ENCODE results near the gene ZNF511.
"Not testable (repeated sequence)": the region's sequence is repeated elsewhere in the genome, so short reads cannot be mapped to it uniquely, and the experiment has no call there.

ZNF511 gene

DNA sequence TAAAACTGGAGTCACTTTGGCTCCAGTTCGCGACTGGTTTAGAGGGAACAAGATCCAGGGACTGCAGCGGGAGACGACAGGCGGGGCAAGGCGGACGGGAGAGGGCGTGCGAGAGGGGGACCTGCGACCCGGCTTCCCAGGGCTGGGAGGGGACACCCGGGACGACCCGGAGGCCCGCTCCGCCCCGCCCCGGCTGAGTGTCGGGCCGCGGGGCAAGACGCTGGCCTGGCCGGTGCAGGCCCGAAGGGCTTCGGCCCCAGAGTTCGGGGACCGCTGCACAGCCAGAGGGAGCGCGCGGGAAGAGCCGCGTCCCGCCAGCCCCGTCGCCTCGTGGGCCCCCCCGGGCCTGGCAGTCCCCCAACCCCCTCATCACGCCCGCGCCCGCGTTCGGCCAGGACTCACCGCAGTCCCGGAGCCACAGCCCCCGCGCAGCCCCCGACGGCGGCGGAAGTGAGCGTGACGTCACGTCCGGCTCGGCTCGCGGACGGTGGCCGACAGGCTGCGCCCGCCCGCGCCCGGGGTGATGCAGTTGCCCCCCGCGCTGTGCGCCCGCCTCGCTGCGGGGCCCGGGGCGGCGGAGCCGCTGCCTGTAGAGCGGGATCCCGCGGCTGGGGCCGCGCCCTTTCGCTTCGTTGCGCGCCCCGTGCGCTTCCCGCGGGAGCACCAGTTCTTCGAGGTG lies at the start of gene ZNF511, which contains the start of gene TUBGCP2:
TSS of gene ZNF511 (plus strand) at position 494 of the 679 bp plus-strand sequence. CDS start at position 524, 30 bp downstream.
TSS of gene TUBGCP2 (minus strand) at position 452 of the 679 bp plus-strand sequence. CDS start 5,931 bp downstream, outside the sequence.
- peak; percentile 80 to 99 (median 96) for DNase-seq

- DNase-seq, result no peak
Measured at GRCh38 chr10:133259602-133259989, 49.1 kb upstream of the ZNF511 start.

GRCh38 chr10:133260895-133261725 lies 47.6 kb upstream of the ZNF511 start:
- DNase-seq, result peak; percentile 30 to 65 (median 61)

DNA sequence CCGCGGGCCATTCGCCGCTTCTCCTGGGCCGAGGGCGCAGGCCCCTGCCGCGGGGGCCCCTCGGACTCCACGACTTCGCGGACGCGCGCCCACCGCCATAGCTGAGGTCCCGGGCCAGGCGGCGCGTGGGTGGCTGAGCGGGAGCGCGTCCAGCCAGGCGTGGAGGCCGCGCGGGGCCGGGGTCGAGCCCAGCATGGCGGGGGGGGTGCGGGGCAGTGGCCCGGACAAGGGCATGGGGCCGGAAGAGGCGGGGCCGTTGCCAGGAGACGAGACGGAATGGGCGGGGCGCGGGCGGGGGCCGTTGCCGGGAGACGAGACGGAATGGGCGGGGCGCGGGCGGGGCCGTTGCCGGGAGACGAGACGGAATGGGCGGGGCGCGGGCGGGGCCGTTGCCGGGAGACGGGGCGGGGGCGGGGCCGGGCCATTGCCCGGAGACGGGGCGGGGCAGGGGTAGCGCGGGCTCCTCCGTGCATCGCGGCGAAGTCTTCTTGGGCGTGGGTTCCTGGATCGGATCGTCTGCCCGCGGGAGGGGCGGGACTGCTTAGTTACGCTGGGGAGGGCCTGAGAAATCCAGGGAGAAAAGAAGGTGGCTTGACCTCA lies 46.9 kb upstream of the ZNF511 start:
- peak; percentile 71 to 84 (median 83) for DNase-seq

DNA sequence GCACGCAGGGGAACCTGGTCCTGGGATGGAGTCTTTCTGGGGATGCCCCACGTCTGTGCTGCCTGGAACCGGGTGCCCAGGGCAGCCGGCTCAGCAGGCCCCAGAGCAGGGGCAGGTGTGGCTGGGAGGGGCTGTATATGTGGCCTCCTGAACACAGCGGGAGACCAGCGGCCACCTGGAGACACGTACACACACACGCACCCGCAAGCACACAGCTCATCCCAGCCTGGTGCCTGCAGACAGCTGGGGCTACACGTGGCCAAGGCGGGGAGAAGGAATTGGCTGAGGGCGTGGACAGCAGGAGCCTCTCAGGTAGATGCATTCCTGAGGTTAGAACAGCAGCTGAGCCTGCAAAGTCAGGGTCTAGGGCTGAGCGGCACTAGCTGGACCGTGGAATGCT lies 46.0 kb upstream of the ZNF511 start:
- DNase-seq, result no peak

DNA sequence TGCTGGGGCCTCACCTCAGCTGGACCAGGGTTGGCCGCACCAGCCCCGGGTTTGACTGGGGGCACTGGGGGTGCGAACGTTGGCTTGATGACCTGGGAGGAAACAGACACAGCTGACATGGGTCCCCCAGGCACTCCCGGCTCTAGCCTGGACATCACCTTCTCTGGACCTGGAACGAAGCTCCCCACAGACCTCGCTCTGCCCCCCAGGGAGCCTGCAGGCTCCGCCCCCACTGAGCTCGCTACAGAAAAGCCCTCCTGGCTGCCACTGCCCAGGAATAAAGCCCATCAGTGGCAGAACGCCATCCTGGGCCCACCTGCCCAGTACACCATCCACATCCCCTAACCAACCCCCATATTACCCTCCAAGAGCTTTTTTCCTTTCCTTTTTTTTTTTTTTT lies 45.0 kb upstream of the ZNF511 start:
- no peak for DNase-seq

- peak; percentile 15 to 59 (median 32) for DNase-seq
Measured at GRCh38 chr10:133264461-133264860, 44.3 kb upstream of the ZNF511 start.

DNA sequence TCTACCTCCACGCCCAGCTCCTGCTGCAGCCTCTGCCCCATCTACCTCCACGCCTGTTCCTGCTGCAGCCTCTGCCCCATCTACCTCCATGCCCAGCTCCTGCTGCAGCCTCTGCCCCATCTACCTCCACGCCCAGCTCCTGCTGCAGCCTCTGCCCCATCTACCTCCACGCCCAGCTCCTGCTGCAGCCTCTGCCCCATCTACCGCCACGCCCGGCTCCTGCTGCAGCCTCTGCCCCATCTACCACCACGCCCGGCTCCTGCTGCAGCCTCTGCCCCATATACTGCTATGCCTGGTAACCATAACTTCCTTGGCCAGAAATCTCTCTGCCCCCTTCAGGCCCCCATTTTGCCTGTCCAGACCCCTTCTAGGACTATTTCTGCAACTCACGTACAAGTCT lies 43.7 kb upstream of the ZNF511 start:
- not testable (repeated sequence) for DNase-seq

GRCh38 chr10:133266056-133266795 lies 42.5 kb upstream of the ZNF511 start:
- DNase-seq, result no peak

GRCh38 chr10:133267293-133267692 lies 41.4 kb upstream of the ZNF511 start:
- DNase-seq, result no peak

DNA sequence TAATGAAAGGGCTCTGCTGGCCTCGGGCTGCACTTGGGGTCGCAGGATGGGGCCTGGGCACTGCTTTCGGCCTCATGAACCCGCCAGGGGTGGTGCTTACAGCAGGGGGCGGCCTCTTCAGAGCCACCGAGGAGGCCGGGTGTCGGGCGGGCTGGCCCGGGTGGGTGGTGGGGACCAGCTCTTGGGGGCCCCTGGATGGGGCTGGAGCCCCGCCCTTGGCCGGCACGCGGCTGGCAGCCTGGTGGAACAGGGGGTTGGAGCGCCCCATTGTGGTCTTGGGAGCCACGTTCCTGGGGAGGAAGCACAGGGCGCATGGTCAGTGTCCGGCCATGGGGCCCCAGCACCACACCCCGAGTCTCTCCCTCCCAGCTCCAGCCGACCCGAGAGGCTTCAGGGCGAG lies 40.9 kb upstream of the ZNF511 start:
- DNase-seq, result no peak

GRCh38 chr10:133268532-133268931 lies 40.2 kb upstream of the ZNF511 start:
- no peak for DNase-seq

DNA sequence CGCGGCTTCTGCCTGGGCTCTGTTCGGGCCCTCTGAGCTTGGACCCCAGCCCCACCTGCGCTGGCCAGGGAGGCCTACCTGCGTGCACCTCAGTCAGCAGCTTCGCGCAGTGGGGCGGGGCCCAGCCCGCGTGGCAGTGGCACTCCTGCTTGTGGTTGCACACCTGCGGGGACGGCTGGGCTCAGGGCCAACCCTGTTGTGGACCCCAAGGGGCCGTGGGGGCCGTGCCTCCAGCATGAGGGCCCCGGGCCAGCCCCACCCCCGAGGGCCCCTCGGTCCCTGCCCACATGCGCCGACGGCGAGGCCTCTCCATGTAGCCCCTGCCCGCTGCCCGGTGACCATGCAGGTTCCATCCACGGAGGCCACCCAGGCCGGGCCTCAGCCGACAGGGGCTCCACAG lies 39.3 kb upstream of the ZNF511 start:
- no peak for DNase-seq

GRCh38 chr10:133270204-133270603 lies 38.5 kb upstream of the ZNF511 start:
- DNase-seq, result no peak

DNA sequence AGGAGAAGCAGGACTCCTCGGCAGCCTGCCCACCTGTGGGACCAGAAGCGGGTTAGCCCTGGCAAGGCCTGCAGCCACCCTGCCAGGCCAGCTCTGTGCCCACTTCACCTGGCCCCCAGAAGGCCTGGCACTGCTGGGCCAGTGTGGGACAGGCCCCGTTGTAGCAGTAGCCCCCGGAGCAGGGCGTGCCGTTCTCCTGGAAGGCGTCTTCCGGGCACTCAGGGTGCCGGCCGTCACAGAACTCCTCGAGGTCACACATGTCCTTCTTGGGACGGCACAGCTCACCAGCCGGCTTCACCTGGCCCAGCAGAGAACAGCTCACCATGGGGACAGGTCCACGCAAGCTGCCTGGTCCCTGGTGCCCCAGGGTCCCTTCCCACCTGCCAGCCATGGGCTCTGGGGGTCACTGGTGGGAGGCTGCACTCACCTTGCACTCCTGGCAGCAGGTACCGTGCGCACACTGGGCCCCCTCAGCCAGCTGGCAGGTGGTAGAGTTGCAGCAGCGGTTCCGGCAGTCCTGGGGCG lies 37.9 kb upstream of the ZNF511 start:
- DNase-seq, result no peak

GRCh38 chr10:133271521-133272300 lies 37.0 kb upstream of the ZNF511 start:
- no peak for DNase-seq

DNA sequence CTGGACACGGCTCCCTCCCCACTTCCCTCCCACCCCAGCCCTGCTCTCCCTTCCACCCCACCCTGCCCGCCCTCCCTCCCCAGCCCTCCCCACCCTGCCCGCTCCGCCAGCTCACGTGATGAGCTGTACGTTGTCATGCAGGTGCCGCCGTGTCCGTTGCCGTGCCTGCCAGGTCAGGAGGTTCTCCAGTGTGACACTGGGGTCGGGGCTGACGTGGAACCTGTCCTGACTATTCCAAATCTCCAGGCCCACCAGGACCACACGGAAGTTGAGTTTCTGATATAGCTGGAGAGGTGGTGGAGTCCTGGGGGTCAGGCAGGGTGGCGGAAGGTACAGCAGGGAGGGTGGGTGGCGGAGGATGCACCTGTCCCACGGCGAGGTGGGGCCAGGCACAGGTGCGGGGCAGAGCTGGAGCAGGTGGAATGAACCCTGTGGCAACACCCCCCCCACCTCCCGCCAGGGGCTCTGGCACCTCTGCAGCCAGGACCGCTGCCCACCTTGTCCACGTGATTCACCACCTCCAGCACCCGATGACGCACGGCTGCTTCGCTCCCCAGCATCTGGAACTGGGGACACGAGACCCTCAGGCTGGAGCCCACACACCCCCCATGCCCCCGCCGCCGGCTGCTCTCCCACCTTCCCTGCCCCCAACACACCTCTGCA lies 36.3 kb upstream of the ZNF511 start:
- DNase-seq, result no peak

DNA sequence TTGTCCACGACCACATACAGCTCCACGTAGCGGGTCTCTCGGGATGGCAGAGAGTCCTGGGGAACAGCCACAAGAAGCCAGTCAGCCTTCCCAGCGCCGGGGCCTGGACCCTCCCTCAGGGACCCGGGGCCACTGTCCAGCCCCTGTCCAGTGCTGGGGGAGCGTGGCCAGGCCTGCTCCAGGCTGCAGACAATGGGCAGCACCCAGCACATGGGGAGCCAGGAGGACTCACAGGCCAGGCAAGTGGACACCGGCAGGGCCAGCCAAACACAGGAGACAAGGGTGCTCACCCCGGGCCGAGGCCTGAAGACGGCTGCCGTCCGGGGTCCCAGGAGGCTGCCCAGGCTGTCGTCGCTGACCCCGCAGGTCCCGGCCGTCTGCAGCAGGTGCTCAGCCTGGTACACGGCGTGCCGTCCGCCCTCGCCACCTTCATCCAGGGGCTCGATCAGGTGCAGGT lies 35.7 kb upstream of the ZNF511 start:
- DNase-seq, result no peak

- no peak for DNase-seq
Measured at GRCh38 chr10:133273534-133274143, 35.1 kb upstream of the ZNF511 start.

Measured in stimulated activated naive CD4-positive, alpha-beta T cell (primary cell).